Naive thymus-derived CD4-positive, alpha-beta T cell (primary cell): ENCODE results near the gene HOXC11. TPM values are rescaled to one million over a fixed set of nuclear protein-coding genes. Genes with fewer than 3 reads are reported as not detected.

Experiments
- microRNA-seq: library from miRNA; unstranded; fragments of <30 nt; microRNA quantifications from one replicate; pipeline ENCODE4 v1.2.0, GENCODE V29; 2022; ENCODE audit warnings: borderline microRNAs expressed
- polyA plus RNA-seq, 2 donors: library from polyadenylated mRNA; unstranded; fragments of 300-500 nt; fragmentation: Illumina TruSeq; gene quantifications; one replicate each; pipeline ENCODE4 v1.2.3, GENCODE V29; 2021
- total RNA-seq, 6 experiments: library from RNA in 5 of 6; stranded (reverse) in 5 of 6; gene quantifications; 1 replicate in 5 of 6; 2 replicates in 1 of 6; pipeline ENCODE4 v1.2.3 and lab custom pipeline; 2021 to 2026

HOXC11 gene
- total and polyA plus RNA-seq, 7 experiments from 2014 or later = not detected

Small RNA genes lying within 50 kb of the gene (microRNA-seq; reads per million reads assigned to microRNA genes)
- not detected for gene MIR196A2

Other genes with a start within 250 kb of the HOXC11 start
- gene CALCOCO1, start 245.7 kb upstream of the HOXC11 start, total RNA-seq = 100 to 1,000 TPM in 3 of 5 experiments, 10 to 100 TPM in 2; 66.1 to 175 (median 137) TPM
- 10 to 100 TPM; 58.7 to 68.9 TPM for gene CALCOCO1, start 245.7 kb upstream of the HOXC11 start, polyA plus RNA-seq
- gene CISTR, start 221.1 kb upstream of the HOXC11 start, total RNA-seq = not detected
- not detected for gene CISTR, start 221.1 kb upstream of the HOXC11 start, polyA plus RNA-seq
- not detected for gene HOXC13, start 34.3 kb upstream of the HOXC11 start, total RNA-seq
- gene HOXC13, start 34.3 kb upstream of the HOXC11 start, polyA plus RNA-seq = not detected
- not detected for gene HOXC12, start 18.2 kb upstream of the HOXC11 start, total RNA-seq
- gene HOXC12, start 18.2 kb upstream of the HOXC11 start, polyA plus RNA-seq = not detected
- not detected for gene HOTAIR, start 1.8 kb downstream of the HOXC11 start, total RNA-seq
- gene HOTAIR, start 1.8 kb downstream of the HOXC11 start, polyA plus RNA-seq = not detected
- gene HOXC10, start 12.0 kb downstream of the HOXC11 start, total RNA-seq = not detected
- not detected for gene HOXC10, start 12.0 kb downstream of the HOXC11 start, polyA plus RNA-seq
- not detected for gene HOXC9, start 27.0 kb downstream of the HOXC11 start, total RNA-seq
- gene HOXC9, start 27.0 kb downstream of the HOXC11 start, polyA plus RNA-seq = not detected
- gene HOXC8, start 35.9 kb downstream of the HOXC11 start, total RNA-seq = not detected
- not detected for gene HOXC8, start 35.9 kb downstream of the HOXC11 start, polyA plus RNA-seq
- gene HOXC6, start 55.3 kb downstream of the HOXC11 start, total RNA-seq = not detected
- gene HOXC6, start 55.3 kb downstream of the HOXC11 start, polyA plus RNA-seq = not detected
- gene HOXC5, start 59.9 kb downstream of the HOXC11 start, total RNA-seq = not detected
- not detected for gene HOXC5, start 59.9 kb downstream of the HOXC11 start, polyA plus RNA-seq
- gene HOXC4, start 80.7 kb downstream of the HOXC11 start, total RNA-seq = under 1 TPM in 2 of 5 experiments, not detected in 3; 0.24 to 0.98 TPM
- not detected for gene HOXC4, start 80.7 kb downstream of the HOXC11 start, polyA plus RNA-seq
- 10 to 100 TPM in 4 of 5 experiments, 1 to 10 TPM in 1; 9.4 to 29.9 (median 22.2) TPM for gene SMUG1, start 215.9 kb downstream of the HOXC11 start, total RNA-seq
- gene SMUG1, start 215.9 kb downstream of the HOXC11 start, polyA plus RNA-seq = 10 to 100 TPM; 20.6 to 25.0 TPM